ENCODE results near the gene CFLAR. TPM values are rescaled to one million over a fixed set of nuclear protein-coding genes. Genes with fewer than 3 reads are reported as not detected.
A peak's percentile ranks its signal among the peaks of the same experiment; 100 is the strongest.

Gene CFLAR
- total and polyA plus RNA-seq, 2 of the 13 experiments (the other 11 are each of a cell fraction or from before 2014, with no cell fraction given) = 43.8 to 92.1 TPM

GRCh38 chr2:201118961-201119854 is 3.2 kb downstream of the CFLAR start (continued):
- TF ChIP-seq ZNF407 (CRISPR knock-in tag; IDR thresholded peaks at IDR 0.05; ENCODE audit: not compliant biosample characterization) (peak; percentile 18), STAG1 (CRISPR knock-in tag; IDR thresholded peaks at IDR 0.05) (no peak), ZNF724P (CRISPR knock-in tag; IDR thresholded peaks at IDR 0.05; ENCODE audit: borderline replicate concordance) (no peak), KDM4B (CRISPR knock-in tag; IDR thresholded peaks at IDR 0.05) (no peak), KDM3A (CRISPR knock-in tag; IDR thresholded peaks at IDR 0.05; ENCODE audit: low read depth) (0 out of 2 replicates have a peak, but pooled peaks have one; percentile 15), GATAD1 (CRISPR knock-in tag; IDR thresholded peaks at IDR 0.05) (no peak), CREBL2 (CRISPR knock-in tag; IDR thresholded peaks at IDR 0.05; ENCODE audit: borderline replicate concordance) (0 out of 2 replicates have a peak, but pooled peaks have one; percentile 7), ZNF784 (CRISPR knock-in tag; IDR thresholded peaks at IDR 0.05; ENCODE audit: borderline replicate concordance) (peak; percentile 74; the same call in 1 of the 2 replicates), ZBTB39 (CRISPR knock-in tag; IDR thresholded peaks at IDR 0.05) (0 out of 2 replicates have a peak, but pooled peaks have one; percentile 30), SMAD9 (CRISPR knock-in tag; IDR thresholded peaks at IDR 0.05) (peak; percentile 21; the same call in 1 of the 2 replicates), ZSCAN25 (CRISPR knock-in tag; IDR thresholded peaks at IDR 0.05) (no peak), ZNF136 (CRISPR knock-in tag; IDR thresholded peaks at IDR 0.05; ENCODE audit: low read depth) (0 out of 2 replicates have a peak, but pooled peaks have one; percentile 9), SMARCE1 (IDR thresholded peaks at IDR 0.05; ENCODE audit: borderline replicate concordance) (no peak), PTBP1 (IDR thresholded peaks at IDR 0.05; ENCODE audit: low read depth, low read length, poor library complexity, severe bottlenecking) (no peak)
